ENCODE data around the gene NUDT16.

- no peak for TF ChIP-seq CHD2 (IDR thresholded peaks at IDR 0.05; ENCODE audit: low read length)
- TF ChIP-seq RNF2 (IDR thresholded peaks at IDR 0.05; ENCODE audit: borderline replicate concordance, low read depth, low read length, missing control alignments, poor library complexity, severe bottlenecking), result no peak
- TF ChIP-seq NRF1 (IDR thresholded peaks at IDR 0.05; ENCODE audit: low read depth, low read length), result no peak
- no peak for TF ChIP-seq TEAD4 (IDR thresholded peaks at IDR 0.05; ENCODE audit: low read depth, low read length)
- TF ChIP-seq CTCF (IDR thresholded peaks at IDR 0.05; ENCODE audit: control extremely low read depth in 1 of 3, insufficient read depth in 1 of 3, low read depth in 1 of 3, low read length in 3 of 3), result no peak
- no peak for TF ChIP-seq MAFK (IDR thresholded peaks at IDR 0.05; ENCODE audit: low read depth, low read length)
- TF ChIP-seq CREB1 (IDR thresholded peaks at IDR 0.05), result no peak
- TF ChIP-seq SUZ12 (IDR thresholded peaks at IDR 0.05; ENCODE audit: low read length), result no peak
- TF ChIP-seq JUND (IDR thresholded peaks at IDR 0.05; ENCODE audit: low read length), result no peak
- no peak for TF ChIP-seq TCF12 (IDR thresholded peaks at IDR 0.05; ENCODE audit: low read depth, low read length)
- no peak for TF ChIP-seq POLR2A (IDR thresholded peaks at IDR 0.05; ENCODE audit: control extremely low read depth in 1 of 2, low read depth in 2 of 2, low read length in 2 of 2)
- TF ChIP-seq EZH2 (IDR thresholded peaks at IDR 0.05; ENCODE audit: low read depth, low read length, severe bottlenecking), result no peak
Measured at GRCh38 chr3:131432441-131432840, 50.9 kb downstream of the NUDT16 start.
